Esophagus (tissue), 2 donors: ENCODE measurements around the gene LUZP2. TPM values are rescaled to one million over a fixed set of nuclear protein-coding genes. Genes with fewer than 3 reads are reported as not detected.

Experiments
- H3K27ac ChIP-seq, 2 donors: one replicate each; pipeline ENCODE4 v1.5.1; 2013; ENCODE audit warnings: low read depth in 2 of 2, mild to moderate bottlenecking in 2 of 2, inconsistent platforms in 1 of 2, low read length in 1 of 2, moderate library complexity in 1 of 2
- H3K27me3 ChIP-seq, 2 donors: one replicate each; pipeline ENCODE4 v1.6.1; 2013; ENCODE audit warnings: low read length in 2 of 2, control low read depth in 1 of 2, mild to moderate bottlenecking in 1 of 2; ENCODE audit not compliant: insufficient read depth in 2 of 2, control insufficient read depth in 1 of 2
- H3K36me3 ChIP-seq, 2 donors: one replicate each; pipeline ENCODE4 v1.6.1; 2013; ENCODE audit warnings: low read length in 1 of 2; ENCODE audit not compliant: control insufficient read depth in 2 of 2, insufficient read depth in 2 of 2
- H3K4me1 ChIP-seq, 2 donors: one replicate each; pipeline ENCODE4 v1.6.1; 2013; ENCODE audit warnings: low read length in 1 of 2; ENCODE audit not compliant: control insufficient read depth in 2 of 2, insufficient read depth in 2 of 2
- H3K4me3 ChIP-seq, 2 donors: one replicate each; pipeline ENCODE4 v1.5.1; 2013; ENCODE audit warnings: low read length in 2 of 2, mild to moderate bottlenecking in 2 of 2, low read depth in 1 of 2, moderate library complexity in 1 of 2
- H3K9me3 ChIP-seq, 2 donors: one replicate each; pipeline ENCODE4 v1.6.1; 2013; ENCODE audit warnings: mild to moderate bottlenecking in 2 of 2, low read depth in 1 of 2, low read length in 1 of 2, moderate library complexity in 1 of 2; ENCODE audit not compliant: control insufficient read depth in 2 of 2, insufficient read depth in 1 of 2
- WGBS, 2 donors: extraction: QIAGEN DNeasy Blood & Tissue Kit; methylation state at CpG; one replicate each; pipeline ENCODE4 v1.1.7; 2013; 5-methylcytosine and 5-hydroxymethylcytosine counted together
- polyA plus RNA-seq, 2 donors: library from polyadenylated mRNA; stranded (reverse); fragments of 200-250 nt; gene quantifications; one replicate each; pipeline ENCODE4 v1.2.3, GENCODE V29; 2013
- donor health status: healthy with polysubstance abuse.
- donor health status: Bipolar disorder and iron deficiency.

LUZP2 gene
- polyA plus RNA-seq, 2 donors = 0.20 TPM

- no peaks in the 10 kb centered on the region for H3K27me3 ChIP-seq
- H3K4me1 ChIP-seq = no peaks in the 10 kb centered on the region
- H3K4me3 ChIP-seq = no peak overlapping the region
- WGBS, 2 donors = 69 to 70% methylated on average over 5 of the region's 5 CpGs
- H3K9me3 ChIP-seq = no peaks in the 10 kb centered on the region
- no peaks in the 10 kb centered on the region for H3K36me3 ChIP-seq
- H3K27ac ChIP-seq = no peak overlapping the region
Measured at GRCh38 chr11:24716403-24716802, 219.6 kb downstream of the LUZP2 start.

- H3K27me3 ChIP-seq = no peaks in the 10 kb centered on the region
- H3K27ac ChIP-seq = no peak overlapping the region
- no peaks in the 10 kb centered on the region for H3K4me1 ChIP-seq
- H3K9me3 ChIP-seq = no peaks in the 10 kb centered on the region
- H3K36me3 ChIP-seq = no peaks in the 10 kb centered on the region
- WGBS, 2 donors = 86 to 89% methylated on average over 5 of the region's 5 CpGs
- H3K4me3 ChIP-seq = no peak overlapping the region
Measured at GRCh38 chr11:24723231-24723630, 226.4 kb downstream of the LUZP2 start.

GRCh38 chr11:24731554-24731953, 234.7 kb downstream of the LUZP2 start:
- H3K27ac ChIP-seq = no peak overlapping the region
- H3K9me3 ChIP-seq = no peaks in the 10 kb centered on the region
- no peaks in the 10 kb centered on the region for H3K4me1 ChIP-seq
- no peaks in the 10 kb centered on the region for H3K36me3 ChIP-seq
- 62% methylated on average over 1 of the region's 1 CpG for WGBS, 2 donors
- no peaks in the 10 kb centered on the region for H3K27me3 ChIP-seq
- H3K4me3 ChIP-seq = no peak overlapping the region

DNA sequence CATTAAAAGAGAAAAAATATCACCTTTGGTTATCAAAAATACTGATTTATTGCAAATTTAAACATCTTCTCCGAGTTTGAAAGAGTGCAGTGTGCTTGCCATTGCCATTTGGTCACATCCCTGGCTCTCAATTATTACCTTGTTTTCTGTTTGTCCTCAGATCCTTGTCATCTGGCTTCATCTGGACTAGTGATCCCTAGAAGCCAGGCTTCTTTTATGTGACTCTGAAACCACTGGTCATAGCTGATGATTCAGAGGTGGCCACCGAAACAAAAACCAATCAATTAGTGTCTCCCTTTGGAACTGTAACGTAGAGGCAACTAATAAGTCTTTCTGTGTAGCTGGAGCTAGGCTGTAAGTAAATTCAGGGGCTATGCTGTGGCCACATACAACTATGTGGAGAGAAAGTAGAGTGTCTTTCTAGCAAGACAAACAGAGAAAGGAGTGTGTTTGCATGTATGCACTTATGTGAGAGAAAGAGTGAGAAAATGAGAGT, 237.9 kb downstream of the LUZP2 start:
- Histone ChIP-seq H3K9me3 (no peaks in the 10 kb centered on the region), H3K27ac (no peak overlapping the region), H3K27me3 (no peaks in the 10 kb centered on the region), H3K4me3 (no peak overlapping the region), H3K4me1 (no peaks in the 10 kb centered on the region), H3K36me3 (no peaks in the 10 kb centered on the region)
- WGBS, 2 donors = 48% methylated on average over 3 of the region's 3 CpGs

- H3K4me1 ChIP-seq = no peaks in the 10 kb centered on the region
- 63 to 75% methylated on average over 2 of the region's 2 CpGs for WGBS, 2 donors
- no peak overlapping the region for H3K4me3 ChIP-seq
- no peaks in the 10 kb centered on the region for H3K36me3 ChIP-seq
- no peak overlapping the region for H3K27ac ChIP-seq
- no peaks in the 10 kb centered on the region for H3K27me3 ChIP-seq
- no peaks in the 10 kb centered on the region for H3K9me3 ChIP-seq
Measured at GRCh38 chr11:24738972-24739371, 242.1 kb downstream of the LUZP2 start.

DNA sequence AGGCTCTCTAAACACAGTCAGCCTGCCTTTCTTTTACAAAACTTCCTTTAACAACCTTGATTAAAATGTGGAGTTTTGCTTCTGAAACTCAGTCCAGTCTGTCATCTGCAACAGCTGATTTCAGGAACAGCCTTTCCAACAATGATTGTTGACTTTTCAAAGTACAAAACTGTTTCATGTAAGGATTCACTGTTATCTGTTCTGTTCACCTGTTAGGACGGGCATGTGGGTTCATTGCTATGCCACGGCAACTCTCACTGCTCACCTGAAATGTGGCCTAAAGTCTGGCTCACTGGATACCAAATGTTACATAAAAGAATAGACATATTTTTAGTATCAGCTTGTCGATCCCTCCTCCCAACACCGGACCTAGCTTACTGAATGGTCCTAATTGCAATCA, 242.8 kb downstream of the LUZP2 start:
- H3K4me1 ChIP-seq = no peaks in the 10 kb centered on the region
- no peaks in the 10 kb centered on the region for H3K36me3 ChIP-seq
- no peak overlapping the region for H3K27ac ChIP-seq
- H3K9me3 ChIP-seq = no peaks in the 10 kb centered on the region
- no peak overlapping the region for H3K4me3 ChIP-seq
- 71 to 76% methylated on average over 4 of the region's 4 CpGs for whole genome bisulfite sequencing, 2 donors
- H3K27me3 ChIP-seq = no peaks in the 10 kb centered on the region

DNA sequence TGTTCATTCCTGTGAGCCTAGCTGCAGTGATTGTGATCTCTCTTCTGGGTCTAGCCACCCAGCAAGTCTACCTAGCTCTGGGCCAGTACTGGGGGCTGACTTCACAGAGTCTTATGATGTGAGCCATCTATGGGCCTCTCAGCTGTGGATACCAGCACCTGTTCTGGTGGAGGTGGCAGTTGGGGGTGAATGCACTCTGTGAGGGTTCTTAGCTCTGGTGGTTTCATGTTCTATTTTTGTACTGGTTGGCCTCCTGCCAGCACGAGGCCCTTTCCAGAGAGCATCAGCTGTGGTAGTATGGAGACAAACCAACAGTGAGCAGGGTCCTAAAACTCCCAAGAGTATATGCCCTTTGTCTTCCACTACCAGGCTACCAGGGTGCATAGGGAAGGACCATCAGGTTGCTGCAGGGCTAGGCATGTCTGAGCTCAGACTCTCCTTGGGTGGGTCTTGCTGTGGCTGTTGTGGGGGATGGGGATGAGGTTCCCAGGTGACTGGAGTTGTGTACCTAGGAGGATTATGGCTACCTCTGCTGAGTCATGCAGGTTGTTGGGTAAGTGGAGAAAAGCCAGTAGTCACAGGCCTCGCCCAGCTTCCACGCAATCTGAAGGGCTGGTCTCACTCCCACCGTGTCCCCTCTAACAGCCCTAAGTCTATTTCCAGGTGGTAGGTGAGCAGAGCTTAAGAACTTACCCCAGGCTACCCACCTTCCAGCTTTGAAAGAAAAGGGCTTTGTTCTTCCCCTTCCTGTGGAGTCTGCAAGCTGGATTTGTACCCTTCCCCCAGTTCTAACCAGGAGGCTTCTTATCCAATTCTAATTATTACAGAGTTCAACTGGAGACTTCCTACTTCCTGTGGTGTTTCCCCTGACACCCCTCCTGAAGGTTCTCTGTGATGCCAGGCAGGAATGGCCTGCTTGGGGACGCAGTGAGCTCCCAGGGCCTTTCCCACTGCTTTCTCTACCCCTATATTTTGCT, 250.7 kb downstream of the LUZP2 start:
- Histone ChIP-seq H3K36me3 (no peaks in the 10 kb centered on the region), H3K9me3 (peaks cover 0 to 5% of the 10 kb centered on the region in 2 donors), H3K27me3 (no peaks in the 10 kb centered on the region), H3K27ac (peak overlapping the region in 1 of 2 donors; percentile 42), H3K4me3 (no peak overlapping the region), H3K4me1 (peaks cover 0 to 4% of the 10 kb centered on the region in 2 donors)
- 70 to 72% methylated on average over 5 of the region's 5 CpGs for WGBS, 2 donors

DNA sequence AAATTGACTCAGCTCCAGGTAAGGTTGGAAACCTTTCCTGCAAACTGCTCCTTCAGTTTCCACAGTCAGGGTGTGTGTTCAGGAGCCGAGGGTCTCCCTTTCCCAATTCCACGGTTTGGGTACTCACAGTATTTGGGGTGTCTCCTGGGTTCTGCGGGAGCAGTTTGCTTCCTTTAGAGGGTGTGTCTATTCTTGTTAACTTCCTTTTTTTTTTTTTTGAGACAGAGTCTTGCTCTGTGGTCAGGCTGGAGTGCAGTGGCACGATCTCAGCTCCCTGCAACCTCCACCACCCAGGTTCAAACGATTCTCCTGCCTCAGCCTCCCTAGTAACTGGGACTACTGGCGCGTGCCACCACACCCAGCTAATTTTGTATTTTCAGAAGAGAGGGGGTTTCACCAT, 251.4 kb downstream of the LUZP2 start:
- WGBS, 2 donors = 68 to 75% methylated on average over 7 of the region's 7 CpGs
- peaks cover 0 to 4% of the 10 kb centered on the region in 2 donors for H3K4me1 ChIP-seq
- no peaks in the 10 kb centered on the region for H3K36me3 ChIP-seq
- no peak overlapping the region for H3K27ac ChIP-seq
- H3K4me3 ChIP-seq = no peak overlapping the region
- H3K9me3 ChIP-seq = peaks cover 0 to 5% of the 10 kb centered on the region in 2 donors
- no peaks in the 10 kb centered on the region for H3K27me3 ChIP-seq

DNA sequence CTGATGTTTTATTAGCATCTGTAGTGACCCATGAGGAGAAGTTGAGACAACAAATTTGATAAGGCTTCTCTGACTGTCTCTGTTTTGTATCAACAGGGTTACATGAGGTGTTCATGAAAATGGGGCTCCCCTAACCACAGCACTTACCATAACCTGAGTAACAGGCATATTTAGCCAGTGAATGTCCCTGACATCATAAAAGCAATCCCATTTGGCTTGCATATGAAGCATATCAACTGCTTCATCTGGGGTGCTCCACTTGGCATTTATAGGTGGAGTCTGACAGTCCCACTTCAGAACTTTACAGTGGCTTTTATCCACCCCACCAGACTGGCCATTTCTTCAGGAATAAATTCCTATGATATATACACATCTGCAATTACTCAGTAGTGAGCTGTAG, 257.6 kb downstream of the LUZP2 start:
- H3K27me3 ChIP-seq = no peaks in the 10 kb centered on the region
- H3K4me3 ChIP-seq = no peak overlapping the region
- H3K9me3 ChIP-seq = no peaks in the 10 kb centered on the region
- H3K36me3 ChIP-seq = no peaks in the 10 kb centered on the region
- H3K27ac ChIP-seq = no peak overlapping the region
- H3K4me1 ChIP-seq = no peaks in the 10 kb centered on the region
